H1 (cell line): ENCODE measurements around the gene TFF2. TPM values are rescaled to one million over a fixed set of nuclear protein-coding genes. Genes with fewer than 3 reads are reported as not detected.

Source experiments
- CHD7 ChIP-seq: fragments of 300-600 bp; sonication (generic); IDR thresholded peaks from 2 replicates; pipeline ENCODE4 v1.7.1; 2012; ENCODE audit warnings: low read length, moderate library complexity, mild to moderate bottlenecking, inconsistent platforms; ENCODE audit not compliant: insufficient replicate concordance
- KDM5A ChIP-seq: fragments of 200-600 bp; IDR thresholded peaks from 2 replicates; pipeline ENCODE4 v1.7.1; 2012; ENCODE audit warnings: mild to moderate bottlenecking, low read length, inconsistent platforms, mixed read lengths
- POU5F1 ChIP-seq: IDR thresholded peaks from 2 replicates; pipeline ENCODE4 v1.6.1; 2011; ENCODE audit warnings: low read depth, mild to moderate bottlenecking, low read length, moderate library complexity
- TAF1 ChIP-seq: IDR thresholded peaks from 2 replicates; pipeline ENCODE4 v1.6.1; 2011; ENCODE audit warnings: mild to moderate bottlenecking, low read depth, low read length
- TAF7 ChIP-seq: optimal IDR thresholded peaks from 2 replicates; pipeline ENCODE3; 2011; ENCODE audit warnings: low read depth, mild to moderate bottlenecking, inconsistent platforms, low read length, moderate library complexity, borderline replicate concordance
- ZNF274 ChIP-seq: IDR thresholded peaks from 2 replicates; pipeline ENCODE4 v1.7.0; 2012; ENCODE audit warnings: low read length, borderline replicate concordance; ENCODE audit errors: extremely low read depth
- polyA plus RNA-seq, 7 experiments: library from polyadenylated mRNA; depleted of rRNA in 3 of 7; stranded (reverse) in 5 of 7; unstranded in 2 of 7; fragments of >200 nt in 5 of 7; fragments of 200-250 nt in 2 of 7; gene quantifications; 1 replicate in 5 of 7; 2 replicates in 1 of 7; 4 replicates in 1 of 7; pipeline versions ENCODE4 v1.2.1 to v1.2.3, GENCODE V29; 2011 to 2013; ENCODE audit warnings: missing spikeins in 2 of 7, mixed read lengths in 2 of 7
- total RNA-seq: library from RNA; stranded (reverse); fragmentation: NEBNext Ultra II Directional; extraction: Animal tissue kit (Norgen Biotek cat#: 25700); gene quantifications from 2 replicates; pipeline ENCODE4 v1.2.1, GENCODE V29; 2021

The TFF2 gene
- total and polyA plus RNA-seq, 2 of the 8 experiments (the other 6 are each of a cell fraction or from before 2014, with no cell fraction given) = not detected

GRCh38 chr21:42319851-42320572 lies 30.8 kb downstream of the TFF2 start (continued):
- no peak for TF ChIP-seq CHD7
- no peak for TF ChIP-seq POU5F1
- no peak for TF ChIP-seq TAF1
- TF ChIP-seq ZNF274 = no peak
- no peak for TF ChIP-seq KDM5A
- no peak for TF ChIP-seq TAF7
